SK-N-SH treated with all-trans-retinoic acid at 6 μM for 48 hours (cell line): ENCODE results near the gene NAP1L4.

Experiments
- ATAC-seq: fragments of 200-7000 bp; cut with Tn5 transposase; 3 replicates; pipeline ENCODE4 v1.9.1; 2020; ENCODE audit warnings: mild to moderate bottlenecking, moderate library complexity
- ARNTL ChIP-seq: fragments of 450-650 bp; formaldehyde crosslinking; IDR thresholded peaks from 2 replicates; pipeline ENCODE4 v1.5.0; 2020; ENCODE audit warnings: low read depth, mild to moderate bottlenecking, moderate library complexity, borderline replicate concordance
- BACH2 ChIP-seq: fragments of 250-450 bp; sonication (Bioruptor Pico); IDR thresholded peaks from 2 replicates; pipeline ENCODE4 v1.9.0; 2021; ENCODE audit warnings: mild to moderate bottlenecking, borderline replicate concordance
- CSDC2 ChIP-seq: fragments of 250-450 bp; sonication (Bioruptor Pico); IDR thresholded peaks from 2 replicates; pipeline ENCODE4 v1.5.0; 2020; ENCODE audit warnings: mild to moderate bottlenecking, moderate library complexity
- ESRRG ChIP-seq: fragments of 250-450 bp; sonication (Bioruptor Pico); IDR thresholded peaks from 2 replicates; pipeline ENCODE4 v1.6.1; 2021; ENCODE audit warnings: mild to moderate bottlenecking
- GLIS3 ChIP-seq: fragments of 250-450 bp; sonication (Bioruptor Pico); IDR thresholded peaks from 2 replicates; pipeline ENCODE4 v1.5.0; 2020; ENCODE audit warnings: mild to moderate bottlenecking, moderate library complexity
- ISL1 ChIP-seq: fragments of 250-450 bp; sonication (Bioruptor Pico); IDR thresholded peaks from 2 replicates; pipeline ENCODE4 v2.1.2; 2022; ENCODE audit warnings: mild to moderate bottlenecking, moderate library complexity
- PPARA ChIP-seq: fragments of 250-450 bp; sonication (Bioruptor Pico); IDR thresholded peaks from 2 replicates; pipeline ENCODE4 v1.5.0; 2020; ENCODE audit warnings: mild to moderate bottlenecking, borderline replicate concordance
- RARB ChIP-seq: fragments of 250-450 bp; sonication (Bioruptor Pico); IDR thresholded peaks from 2 replicates; pipeline ENCODE4 v1.8.0; 2021; ENCODE audit warnings: mild to moderate bottlenecking, moderate library complexity
- SNAI2 ChIP-seq: fragments of 250-450 bp; sonication (Bioruptor Pico); IDR thresholded peaks from 2 replicates; pipeline ENCODE4 v1.5.0; 2020; ENCODE audit warnings: mild to moderate bottlenecking, moderate library complexity
- TCF4 ChIP-seq: fragments of 250-450 bp; sonication (Bioruptor Pico); IDR thresholded peaks from 2 replicates; pipeline ENCODE4 v1.8.0; 2021; ENCODE audit warnings: mild to moderate bottlenecking, moderate library complexity, borderline replicate concordance
- TOX ChIP-seq: fragments of 250-450 bp; sonication (Bioruptor Pico); IDR thresholded peaks from 2 replicates; pipeline ENCODE4 v1.8.0; 2021; ENCODE audit warnings: mild to moderate bottlenecking, moderate library complexity, borderline replicate concordance
- ZC3H10 ChIP-seq: fragments of 250-450 bp; sonication (Bioruptor Pico); IDR thresholded peaks from 2 replicates; pipeline ENCODE4 v1.5.1; 2021; ENCODE audit warnings: mild to moderate bottlenecking, moderate library complexity
- ZFP3 ChIP-seq: fragments of 250-450 bp; sonication (Bioruptor Pico); IDR thresholded peaks from 2 replicates; pipeline ENCODE4 v1.5.0; 2020; ENCODE audit warnings: mild to moderate bottlenecking, moderate library complexity
- ZFP30 ChIP-seq: fragments of 450-650 bp; formaldehyde crosslinking; IDR thresholded peaks from 2 replicates; pipeline ENCODE4 v1.5.0; 2022; ENCODE audit warnings: mild to moderate bottlenecking, moderate library complexity
- ZNF565 ChIP-seq: fragments of 450-650 bp; formaldehyde crosslinking; conservative IDR thresholded peaks from 2 replicates; pipeline ENCODE4 v1.5.0; 2020; ENCODE audit warnings: low read depth, mild to moderate bottlenecking, moderate library complexity
- ZNF70 ChIP-seq: fragments of 450-650 bp; formaldehyde crosslinking; IDR thresholded peaks from 2 replicates; pipeline ENCODE4 v1.5.0; 2020; ENCODE audit warnings: mild to moderate bottlenecking, moderate library complexity
- ZNF8 ChIP-seq: fragments of 450-650 bp; formaldehyde crosslinking; IDR thresholded peaks from 2 replicates; pipeline ENCODE4 v1.5.0; 2020; ENCODE audit warnings: mild to moderate bottlenecking, moderate library complexity
- TF ChIP-seq, protein P1 (sequence below): fragments of 250-450 bp; sonication (Bioruptor Pico); IDR thresholded peaks from 2 replicates; pipeline ENCODE4 v1.8.0; 2020; ENCODE audit warnings: mild to moderate bottlenecking, moderate library complexity, borderline replicate concordance
- TF ChIP-seq, protein P2 (sequence below): fragments of 250-450 bp; sonication (Bioruptor Pico); IDR thresholded peaks from 2 replicates; pipeline ENCODE4 v1.8.0; 2021; ENCODE audit warnings: low read depth, mild to moderate bottlenecking, moderate library complexity, borderline replicate concordance
- TF ChIP-seq, protein P3 (sequence below): fragments of 250-450 bp; sonication (Bioruptor Pico); IDR thresholded peaks from 2 replicates; pipeline ENCODE4 v1.5.1; 2020; ENCODE audit warnings: low read depth, mild to moderate bottlenecking, moderate library complexity
- TF ChIP-seq, protein P4 (sequence below): fragments of 250-450 bp; sonication (Bioruptor Pico); IDR thresholded peaks from 2 replicates; pipeline ENCODE4 v1.5.0; 2020; ENCODE audit warnings: mild to moderate bottlenecking, moderate library complexity
- TF ChIP-seq, protein P5 (sequence below): fragments of 250-450 bp; sonication (Bioruptor Pico); IDR thresholded peaks from 2 replicates; pipeline ENCODE4 v1.5.1; 2021; ENCODE audit warnings: mild to moderate bottlenecking, moderate library complexity

Gene NAP1L4

DNA sequence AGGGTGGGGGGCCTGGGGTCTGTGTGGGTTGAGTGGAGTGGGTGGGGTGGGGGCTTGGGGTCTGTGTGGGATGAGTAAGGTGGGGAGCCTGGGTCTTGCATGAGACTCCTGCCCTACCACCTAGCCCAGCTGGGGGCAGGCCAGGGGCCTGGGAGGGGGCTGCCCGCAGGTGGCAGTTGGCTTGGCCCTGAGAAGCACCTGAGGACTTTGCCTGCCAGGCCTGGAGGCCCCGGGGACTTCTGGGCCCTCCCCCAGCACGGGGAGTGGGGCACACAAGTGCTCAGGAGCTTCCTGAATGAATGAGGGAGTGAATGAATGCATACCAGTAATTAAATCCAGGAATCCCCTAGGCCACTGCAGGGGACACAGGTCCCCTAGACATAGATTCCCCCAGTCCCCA is 69.5 kb downstream of the NAP1L4 start (continued):
- TF ChIP-seq CSDC2 (CRISPR knock-in tag) (no peak), ZFP30 (no peak), TCF4 (CRISPR knock-in tag) (no peak), ZNF565 (no peak)
- TF ChIP-seq, protein P1, sequence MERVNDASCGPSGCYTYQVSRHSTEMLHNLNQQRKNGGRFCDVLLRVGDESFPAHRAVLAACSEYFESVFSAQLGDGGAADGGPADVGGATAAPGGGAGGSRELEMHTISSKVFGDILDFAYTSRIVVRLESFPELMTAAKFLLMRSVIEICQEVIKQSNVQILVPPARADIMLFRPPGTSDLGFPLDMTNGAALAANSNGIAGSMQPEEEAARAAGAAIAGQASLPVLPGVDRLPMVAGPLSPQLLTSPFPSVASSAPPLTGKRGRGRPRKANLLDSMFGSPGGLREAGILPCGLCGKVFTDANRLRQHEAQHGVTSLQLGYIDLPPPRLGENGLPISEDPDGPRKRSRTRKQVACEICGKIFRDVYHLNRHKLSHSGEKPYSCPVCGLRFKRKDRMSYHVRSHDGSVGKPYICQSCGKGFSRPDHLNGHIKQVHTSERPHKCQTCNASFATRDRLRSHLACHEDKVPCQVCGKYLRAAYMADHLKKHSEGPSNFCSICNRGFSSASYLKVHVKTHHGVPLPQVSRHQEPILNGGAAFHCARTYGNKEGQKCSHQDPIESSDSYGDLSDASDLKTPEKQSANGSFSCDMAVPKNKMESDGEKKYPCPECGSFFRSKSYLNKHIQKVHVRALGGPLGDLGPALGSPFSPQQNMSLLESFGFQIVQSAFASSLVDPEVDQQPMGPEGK (CRISPR knock-in tag): no peak

DNA sequence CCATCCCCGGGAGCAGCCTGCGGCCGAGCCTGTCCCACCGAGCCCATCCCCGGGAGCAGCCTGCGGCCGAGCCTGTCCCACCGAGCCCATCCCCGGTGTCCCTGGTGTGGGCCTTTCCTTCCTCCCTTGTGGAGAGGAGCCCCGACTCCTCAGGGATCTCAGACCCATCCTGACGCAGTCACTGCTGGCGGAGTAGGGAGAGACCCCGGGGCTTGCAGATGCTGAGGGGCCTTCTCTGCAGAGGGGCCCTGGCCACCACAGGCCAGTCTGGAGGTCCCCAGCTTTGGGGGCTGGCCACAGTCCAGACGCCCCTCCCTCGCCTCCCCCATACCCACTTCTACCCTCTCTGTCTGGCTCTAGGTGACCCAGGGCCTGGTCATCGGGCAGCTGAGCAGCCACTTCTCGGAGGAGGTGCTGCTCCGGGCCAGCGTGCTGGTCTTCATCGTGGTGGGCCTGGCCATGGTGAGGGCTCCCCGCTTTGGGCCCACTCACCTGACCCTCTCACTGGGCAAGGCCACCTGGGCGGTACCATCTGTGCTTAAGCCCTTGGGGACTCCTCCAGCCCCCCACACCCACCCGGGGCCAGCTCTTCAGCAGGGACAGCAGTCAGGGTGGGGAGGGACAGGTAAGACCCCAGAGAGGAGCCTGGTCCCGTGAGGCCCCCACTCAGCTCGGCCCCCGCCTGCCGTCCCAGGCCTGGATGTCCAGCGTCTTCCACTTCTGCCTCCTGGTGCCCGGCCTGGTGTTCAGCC is 70.2 kb downstream of the NAP1L4 start:
- TF ChIP-seq GLIS3 (CRISPR knock-in tag) (no peak), ZFP30 (no peak), SNAI2 (no peak), BACH2 (CRISPR knock-in tag) (no peak), ZNF70 (CRISPR knock-in tag) (no peak), ISL1 (CRISPR knock-in tag) (no peak), RARB (CRISPR knock-in tag) (no peak), TOX (CRISPR knock-in tag) (no peak), TCF4 (CRISPR knock-in tag) (no peak), ZNF565 (no peak), PPARA (CRISPR knock-in tag) (no peak), ARNTL (CRISPR knock-in tag) (no peak), ESRRG (CRISPR knock-in tag) (no peak), ZC3H10 (CRISPR knock-in tag) (no peak), ZNF8 (CRISPR knock-in tag) (no peak), CSDC2 (CRISPR knock-in tag) (no peak)
- TF ChIP-seq, protein P2, sequence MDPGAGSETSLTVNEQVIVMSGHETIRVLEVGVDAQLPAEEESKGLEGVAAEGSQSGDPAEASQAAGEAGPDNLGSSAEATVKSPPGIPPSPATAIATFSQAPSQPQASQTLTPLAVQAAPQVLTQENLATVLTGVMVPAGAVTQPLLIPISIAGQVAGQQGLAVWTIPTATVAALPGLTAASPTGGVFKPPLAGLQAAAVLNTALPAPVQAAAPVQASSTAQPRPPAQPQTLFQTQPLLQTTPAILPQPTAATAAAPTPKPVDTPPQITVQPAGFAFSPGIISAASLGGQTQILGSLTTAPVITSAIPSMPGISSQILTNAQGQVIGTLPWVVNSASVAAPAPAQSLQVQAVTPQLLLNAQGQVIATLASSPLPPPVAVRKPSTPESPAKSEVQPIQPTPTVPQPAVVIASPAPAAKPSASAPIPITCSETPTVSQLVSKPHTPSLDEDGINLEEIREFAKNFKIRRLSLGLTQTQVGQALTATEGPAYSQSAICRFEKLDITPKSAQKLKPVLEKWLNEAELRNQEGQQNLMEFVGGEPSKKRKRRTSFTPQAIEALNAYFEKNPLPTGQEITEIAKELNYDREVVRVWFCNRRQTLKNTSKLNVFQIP (CRISPR knock-in tag): no peak
- TF ChIP-seq, protein P3, sequence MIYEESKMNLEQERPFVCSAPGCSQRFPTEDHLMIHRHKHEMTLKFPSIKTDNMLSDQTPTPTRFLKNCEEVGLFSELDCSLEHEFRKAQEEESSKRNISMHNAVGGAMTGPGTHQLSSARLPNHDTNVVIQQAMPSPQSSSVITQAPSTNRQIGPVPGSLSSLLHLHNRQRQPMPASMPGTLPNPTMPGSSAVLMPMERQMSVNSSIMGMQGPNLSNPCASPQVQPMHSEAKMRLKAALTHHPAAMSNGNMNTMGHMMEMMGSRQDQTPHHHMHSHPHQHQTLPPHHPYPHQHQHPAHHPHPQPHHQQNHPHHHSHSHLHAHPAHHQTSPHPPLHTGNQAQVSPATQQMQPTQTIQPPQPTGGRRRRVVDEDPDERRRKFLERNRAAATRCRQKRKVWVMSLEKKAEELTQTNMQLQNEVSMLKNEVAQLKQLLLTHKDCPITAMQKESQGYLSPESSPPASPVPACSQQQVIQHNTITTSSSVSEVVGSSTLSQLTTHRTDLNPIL (CRISPR knock-in tag): no peak
- TF ChIP-seq, protein P4, sequence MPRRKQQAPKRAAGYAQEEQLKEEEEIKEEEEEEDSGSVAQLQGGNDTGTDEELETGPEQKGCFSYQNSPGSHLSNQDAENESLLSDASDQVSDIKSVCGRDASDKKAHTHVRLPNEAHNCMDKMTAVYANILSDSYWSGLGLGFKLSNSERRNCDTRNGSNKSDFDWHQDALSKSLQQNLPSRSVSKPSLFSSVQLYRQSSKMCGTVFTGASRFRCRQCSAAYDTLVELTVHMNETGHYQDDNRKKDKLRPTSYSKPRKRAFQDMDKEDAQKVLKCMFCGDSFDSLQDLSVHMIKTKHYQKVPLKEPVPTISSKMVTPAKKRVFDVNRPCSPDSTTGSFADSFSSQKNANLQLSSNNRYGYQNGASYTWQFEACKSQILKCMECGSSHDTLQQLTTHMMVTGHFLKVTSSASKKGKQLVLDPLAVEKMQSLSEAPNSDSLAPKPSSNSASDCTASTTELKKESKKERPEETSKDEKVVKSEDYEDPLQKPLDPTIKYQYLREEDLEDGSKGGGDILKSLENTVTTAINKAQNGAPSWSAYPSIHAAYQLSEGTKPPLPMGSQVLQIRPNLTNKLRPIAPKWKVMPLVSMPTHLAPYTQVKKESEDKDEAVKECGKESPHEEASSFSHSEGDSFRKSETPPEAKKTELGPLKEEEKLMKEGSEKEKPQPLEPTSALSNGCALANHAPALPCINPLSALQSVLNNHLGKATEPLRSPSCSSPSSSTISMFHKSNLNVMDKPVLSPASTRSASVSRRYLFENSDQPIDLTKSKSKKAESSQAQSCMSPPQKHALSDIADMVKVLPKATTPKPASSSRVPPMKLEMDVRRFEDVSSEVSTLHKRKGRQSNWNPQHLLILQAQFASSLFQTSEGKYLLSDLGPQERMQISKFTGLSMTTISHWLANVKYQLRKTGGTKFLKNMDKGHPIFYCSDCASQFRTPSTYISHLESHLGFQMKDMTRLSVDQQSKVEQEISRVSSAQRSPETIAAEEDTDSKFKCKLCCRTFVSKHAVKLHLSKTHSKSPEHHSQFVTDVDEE (CRISPR knock-in tag): no peak
- TF ChIP-seq, protein P1 (CRISPR knock-in tag): no peak
- TF ChIP-seq, all 23 proteins: peak for 0
- ATAC-seq: no peak

DNA sequence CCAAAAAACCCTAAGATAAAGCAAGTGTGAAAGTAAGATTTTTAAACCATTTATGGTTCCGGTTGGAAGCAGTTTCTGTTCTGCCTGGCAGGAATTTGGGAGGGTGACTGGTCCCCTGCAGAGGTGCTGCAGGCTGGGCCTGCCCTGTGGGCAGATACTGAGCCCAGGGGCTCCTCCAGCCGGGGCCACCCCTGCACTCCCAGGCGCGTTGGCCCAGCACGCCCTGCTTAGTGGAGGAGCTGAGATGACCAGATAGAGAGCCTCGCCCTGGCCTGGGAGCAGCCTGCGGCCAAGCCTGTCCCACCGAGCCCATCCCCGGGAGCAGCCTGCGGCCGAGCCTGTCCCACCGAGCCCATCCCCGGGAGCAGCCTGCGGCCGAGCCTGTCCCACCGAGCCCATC is 70.9 kb downstream of the NAP1L4 start:
- TF ChIP-seq ZC3H10 (CRISPR knock-in tag) (no peak), ZNF8 (CRISPR knock-in tag) (no peak), ISL1 (CRISPR knock-in tag) (no peak), CSDC2 (CRISPR knock-in tag) (no peak), ZNF565 (no peak), SNAI2 (no peak), TCF4 (CRISPR knock-in tag) (no peak), ZFP30 (no peak), ZFP3 (CRISPR knock-in tag) (no peak), ARNTL (CRISPR knock-in tag) (no peak)
- TF ChIP-seq, protein P2 (CRISPR knock-in tag): no peak
- TF ChIP-seq, protein P5, sequence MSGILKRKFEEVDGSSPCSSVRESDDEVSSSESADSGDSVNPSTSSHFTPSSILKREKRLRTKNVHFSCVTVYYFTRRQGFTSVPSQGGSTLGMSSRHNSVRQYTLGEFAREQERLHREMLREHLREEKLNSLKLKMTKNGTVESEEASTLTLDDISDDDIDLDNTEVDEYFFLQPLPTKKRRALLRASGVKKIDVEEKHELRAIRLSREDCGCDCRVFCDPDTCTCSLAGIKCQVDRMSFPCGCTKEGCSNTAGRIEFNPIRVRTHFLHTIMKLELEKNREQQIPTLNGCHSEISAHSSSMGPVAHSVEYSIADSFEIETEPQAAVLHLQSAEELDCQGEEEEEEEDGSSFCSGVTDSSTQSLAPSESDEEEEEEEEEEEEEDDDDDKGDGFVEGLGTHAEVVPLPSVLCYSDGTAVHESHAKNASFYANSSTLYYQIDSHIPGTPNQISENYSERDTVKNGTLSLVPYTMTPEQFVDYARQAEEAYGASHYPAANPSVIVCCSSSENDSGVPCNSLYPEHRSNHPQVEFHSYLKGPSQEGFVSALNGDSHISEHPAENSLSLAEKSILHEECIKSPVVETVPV: no peak
- no peak for ATAC-seq
